Stimulated activated CD4-positive, alpha-beta T cell treated with anti-CD3 and anti-CD28 coated beads, Interleukin-1b, Interleukin-23, amount 100 ng/mL, for 24 hours (primary cell): ENCODE results near the gene PVALEF.

ENCODE experiments used
- DNase-seq, 4 experiments: peaks; one replicate each; pipeline ENCODE4 v3.0.0-alpha.2; 2020; ENCODE audit warnings: low read depth in 4 of 4, low spot score in 1 of 4

PVALEF gene

DNA sequence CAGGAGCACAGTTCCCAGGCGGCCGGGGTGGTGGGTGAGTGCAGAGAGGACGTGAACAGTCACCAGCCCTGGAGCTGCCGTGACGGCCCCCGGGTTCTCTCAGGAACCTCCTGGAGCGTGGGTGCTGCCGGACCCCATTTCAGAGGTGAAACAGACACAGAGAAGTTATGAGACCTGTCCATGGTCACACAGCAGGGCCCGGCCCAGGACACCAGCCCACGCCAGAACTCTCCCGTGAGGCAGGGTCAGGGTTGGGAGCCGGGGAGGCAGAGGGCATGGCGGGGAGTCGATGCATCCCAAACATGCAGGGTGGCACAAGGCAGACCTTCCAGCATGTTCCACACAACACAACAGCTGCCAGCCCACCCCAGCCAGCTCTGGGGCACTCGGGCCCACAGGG, 3.8 kb upstream of the PVALEF start:
- no peak for DNase-seq

DNA sequence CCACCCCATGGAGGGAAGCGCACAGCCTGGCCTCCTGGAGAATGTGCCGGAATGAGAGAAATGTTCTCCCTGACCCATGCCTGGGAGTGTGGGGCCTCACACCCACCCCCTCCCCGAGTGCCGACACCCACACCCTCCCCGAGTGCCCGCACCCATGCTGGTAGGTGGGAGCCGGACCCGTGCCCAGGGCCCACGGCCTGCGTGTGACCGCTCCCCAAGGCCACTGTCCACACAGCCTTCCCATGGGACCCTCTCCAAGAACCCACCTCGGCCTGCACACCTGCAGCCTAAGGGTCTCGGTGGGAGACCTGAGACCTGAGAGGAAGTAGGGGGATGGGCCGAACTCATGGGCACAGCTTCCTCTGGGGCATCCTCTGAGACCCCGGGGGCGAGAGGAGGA, 3.3 kb upstream of the PVALEF start:
- DNase-seq, result no peak

DNA sequence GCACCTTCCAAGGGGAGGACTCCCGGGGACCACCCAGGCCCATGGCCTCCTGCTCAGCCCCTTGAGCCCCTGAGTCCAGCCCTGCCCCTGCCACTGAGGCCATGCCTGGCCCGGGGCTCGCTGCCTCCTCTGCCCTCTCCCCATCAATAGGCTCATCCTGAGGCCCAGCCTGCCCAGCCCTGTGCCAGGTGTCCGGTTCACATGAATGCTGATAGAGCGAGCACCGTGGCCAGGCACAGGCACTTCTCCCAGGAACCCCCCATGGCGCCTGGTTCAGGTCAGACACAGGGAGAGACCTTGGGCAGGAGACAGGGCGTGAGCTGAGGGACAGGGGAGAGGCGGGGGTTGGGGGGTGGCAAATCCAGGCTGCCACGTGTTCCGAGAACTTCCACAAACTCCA, 2.8 kb upstream of the PVALEF start:
- DNase-seq, result no peak

- no peak for DNase-seq
Observed at GRCh38 chr17:81163051-81163695, 2.1 kb upstream of the PVALEF start.

DNA sequence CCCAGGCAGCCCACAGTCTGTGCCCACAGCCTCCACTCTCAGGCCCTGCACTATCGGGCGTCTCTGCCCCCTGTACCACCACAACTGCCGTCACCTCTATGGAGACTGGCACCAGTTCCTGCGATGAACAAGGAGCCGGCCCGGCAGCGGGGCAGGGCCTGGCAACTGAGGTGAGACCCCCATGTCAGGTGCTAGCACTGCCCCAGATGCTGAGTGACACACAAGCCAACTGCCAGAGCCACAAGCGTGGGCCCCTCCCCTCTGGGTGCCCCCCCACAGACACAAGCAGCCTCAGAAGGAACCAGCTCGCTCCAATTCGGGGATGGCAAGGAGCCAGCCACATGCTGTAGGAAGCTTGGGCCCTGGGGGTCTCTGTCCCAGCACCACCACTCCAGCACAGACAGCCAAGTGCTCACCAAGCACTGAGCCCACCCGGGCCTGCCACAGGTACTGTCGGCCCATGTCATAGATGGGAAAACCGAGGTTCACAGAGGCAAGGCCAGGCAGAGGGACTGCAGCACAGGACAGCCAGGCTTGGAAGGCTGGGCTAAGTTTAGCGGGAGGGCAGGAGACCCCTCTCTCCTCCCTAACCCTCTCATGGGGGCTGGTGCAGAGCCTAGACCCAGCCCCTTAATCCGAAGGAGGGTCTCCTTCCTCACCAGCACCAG, 1.5 kb upstream of the PVALEF start:
- DNase-seq, result no peak

DNA sequence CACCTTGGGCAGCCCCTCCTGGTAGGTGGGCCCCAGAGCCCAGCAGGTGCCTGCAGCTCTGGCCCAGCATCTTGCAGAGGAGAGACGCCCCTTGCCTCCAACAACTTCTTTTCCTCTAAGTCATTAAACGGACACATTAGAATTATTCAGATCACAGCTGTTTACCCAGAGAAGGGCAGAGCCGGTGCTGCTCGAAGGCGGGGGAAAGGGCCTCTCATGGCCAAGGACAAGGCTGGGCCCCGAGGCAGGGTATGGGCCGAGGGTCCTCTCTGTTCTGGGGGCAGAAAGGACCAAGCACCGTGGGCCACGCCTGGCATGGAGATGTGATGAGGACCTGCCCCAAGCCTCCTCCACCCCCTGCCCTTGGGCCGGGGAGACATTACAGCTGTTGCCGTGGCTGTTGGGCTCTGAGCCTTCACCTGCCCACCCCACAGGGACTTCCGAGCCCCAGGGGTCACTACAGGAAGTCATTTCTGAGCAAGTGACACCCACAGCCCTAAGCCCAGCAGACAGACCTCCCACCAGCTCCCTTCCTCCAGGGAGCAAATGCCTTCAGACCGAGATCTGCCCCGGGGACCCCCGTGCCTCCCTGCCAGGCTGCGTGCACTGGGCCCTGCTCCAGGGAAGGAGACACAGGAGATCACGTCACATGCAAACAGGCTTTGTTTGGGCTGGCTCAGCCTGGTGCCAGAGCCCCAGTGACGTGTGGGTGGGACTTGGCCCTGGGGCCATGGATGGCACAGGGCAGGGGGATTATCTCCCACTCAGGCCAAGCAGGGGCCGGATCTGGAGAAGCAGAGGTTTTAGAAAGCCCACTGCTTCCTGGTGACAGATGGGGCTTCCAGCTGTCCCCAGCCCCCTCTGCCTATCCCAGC, 699 bp upstream of the PVALEF start:
- DNase-seq, result no peak

DNA sequence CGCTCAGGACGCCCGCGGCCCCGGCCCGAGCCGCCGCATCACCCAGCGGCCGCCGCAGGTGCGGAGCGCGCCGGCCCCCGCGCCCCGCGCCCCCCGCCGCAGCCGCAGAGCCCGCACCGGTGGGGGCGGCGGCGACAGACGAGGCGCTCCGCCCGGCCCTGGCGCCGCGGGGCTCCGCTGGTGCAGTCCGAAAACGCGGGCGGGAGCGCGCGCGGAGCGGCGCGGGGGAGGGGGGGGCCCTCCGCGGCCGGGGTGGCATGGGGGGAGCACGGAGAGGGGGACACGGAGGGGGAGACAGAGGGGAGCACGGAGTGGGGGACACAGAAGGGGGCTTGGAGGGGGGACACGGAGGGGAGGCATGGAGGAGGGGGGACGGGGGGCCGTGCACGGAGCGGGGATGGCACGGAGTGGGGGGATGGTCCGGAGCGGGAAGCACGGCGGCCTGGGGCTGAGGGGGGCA, 756 bp downstream of the PVALEF start, which contains the start of gene AATK:
AATK (minus strand) TSS at position 189 of the 460 bp plus-strand sequence. CDS start 229 bp downstream, outside the sequence.
- no peak for DNase-seq

- no peak for DNase-seq
Observed at GRCh38 chr17:81167194-81167524, 1.9 kb downstream of the PVALEF start.

GRCh38 chr17:81167638-81168037, 2.3 kb downstream of the PVALEF start:
- DNase-seq, result no peak

DNA sequence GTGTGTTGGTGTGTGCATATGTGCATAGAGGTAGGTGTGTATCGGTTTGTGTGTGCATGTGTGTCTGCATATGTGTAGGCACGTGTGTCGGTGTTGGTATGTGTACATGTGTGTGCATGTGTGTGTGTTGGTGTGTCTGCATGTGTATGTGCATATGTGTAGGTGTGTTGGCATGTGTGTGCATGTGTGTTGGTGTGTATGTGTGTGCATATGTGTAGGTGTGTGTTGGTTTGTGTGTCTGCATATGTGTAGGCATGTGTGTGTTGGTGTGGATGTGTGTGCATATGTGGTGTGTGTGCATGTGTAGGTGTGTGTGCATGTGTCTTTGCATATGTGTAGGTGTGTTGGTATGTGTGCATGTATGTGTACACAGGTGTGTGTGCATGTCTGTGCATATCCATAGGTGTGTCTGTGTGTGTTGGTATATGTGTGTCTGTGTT, 4.6 kb downstream of the PVALEF start:
- DNase-seq, result no peak

- DNase-seq, result no peak
Observed at GRCh38 chr17:81170727-81171494, 5.6 kb downstream of the PVALEF start.

DNA sequence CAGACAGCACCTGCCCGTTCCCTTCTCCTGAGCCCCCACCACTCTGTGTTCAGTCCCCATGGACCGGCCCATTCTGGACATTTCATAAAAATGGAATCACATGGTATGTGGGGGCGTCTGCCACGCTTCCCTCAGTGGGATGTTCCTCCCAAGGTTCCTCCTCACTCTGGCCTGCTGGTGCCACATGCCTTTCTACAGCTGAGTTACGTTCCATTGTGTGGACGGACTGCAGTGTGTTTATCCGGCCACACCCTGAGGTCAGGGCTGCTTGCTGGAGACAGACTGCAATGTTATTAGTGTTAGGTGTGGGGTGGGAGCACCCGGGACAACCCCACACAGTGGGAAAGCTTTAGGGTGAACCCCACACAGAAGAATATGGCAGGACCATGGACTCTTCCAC, 6.6 kb downstream of the PVALEF start:
- DNase-seq, result no peak

DNA sequence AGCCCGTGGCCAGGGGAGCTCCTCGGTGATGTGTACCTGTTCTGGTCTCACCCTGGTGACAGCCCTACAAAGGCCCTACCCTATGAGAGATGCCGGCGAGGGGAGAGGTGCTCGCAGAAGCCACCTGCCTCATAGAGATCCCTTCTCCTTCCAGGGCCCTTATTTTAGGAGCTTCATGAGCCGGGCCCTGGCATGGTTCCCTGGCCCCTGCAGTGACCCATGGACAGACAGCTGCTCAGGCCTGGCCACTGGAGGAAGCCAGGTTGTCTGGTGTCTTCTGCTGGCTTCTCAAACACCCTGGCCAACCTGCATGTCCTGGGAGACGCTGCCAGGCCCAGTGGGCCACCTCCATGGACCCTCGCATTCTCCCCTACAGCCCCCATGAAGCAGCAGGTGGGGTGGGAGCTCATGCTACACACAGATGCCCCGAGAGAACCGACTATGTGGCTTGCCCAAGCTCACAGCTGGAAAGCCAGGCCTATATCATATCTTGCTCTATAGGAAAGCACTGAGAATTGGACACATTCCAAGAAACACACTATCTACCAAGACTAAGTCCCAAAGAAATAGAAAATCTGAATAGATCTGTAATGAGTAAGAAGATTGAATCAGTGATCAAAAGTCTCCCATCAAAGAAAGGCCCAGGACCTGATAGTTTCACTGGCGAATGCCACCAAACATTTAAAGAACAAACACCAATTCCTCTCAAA, 7.9 kb downstream of the PVALEF start:
- no peak for DNase-seq

- no peak for DNase-seq
Observed at GRCh38 chr17:81173762-81174155, 8.5 kb downstream of the PVALEF start.

GRCh38 chr17:81176666-81177065, 11.4 kb downstream of the PVALEF start:
- no peak for DNase-seq

GRCh38 chr17:81178136-81179091, 13.1 kb downstream of the PVALEF start:
- no peak for DNase-seq

GRCh38 chr17:81179220-81179619, 13.9 kb downstream of the PVALEF start:
- DNase-seq, result no peak

DNA sequence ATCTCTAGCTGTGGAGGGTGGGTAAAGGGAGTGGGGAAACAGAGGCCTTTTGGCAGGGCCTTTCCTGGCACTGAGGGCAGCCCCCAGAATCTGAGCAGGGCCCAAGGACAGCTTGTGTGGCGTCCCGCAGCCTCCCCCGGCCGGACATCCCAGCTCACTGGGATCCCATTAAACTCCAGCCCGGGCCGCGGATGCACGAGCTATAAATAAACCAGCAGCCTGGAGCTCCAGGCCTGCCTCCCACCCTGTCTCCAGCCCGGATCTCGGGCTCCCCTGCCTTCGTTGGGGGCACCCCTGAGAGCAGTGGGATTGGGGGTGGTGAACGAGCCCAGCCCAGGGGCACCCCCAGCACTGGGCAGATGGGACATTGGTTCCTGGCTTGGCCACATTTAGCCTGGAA, 14.6 kb downstream of the PVALEF start:
- DNase-seq, result no peak
